Endothelial cell (in vitro differentiated cells): Measurements from ENCODE around the gene ARFGEF2. TPM values are rescaled to one million over a fixed set of nuclear protein-coding genes. Genes with fewer than 3 reads are reported as not detected.
A peak's percentile ranks its signal among the peaks of the same experiment; 100 is the strongest.

Source experiments
- DNase-seq: peaks from one replicate; pipeline ENCODE4 v3.0.0; 2021; ENCODE audit warnings: low spot score
- H3K27ac Mint-ChIP-seq: one replicate; pipeline ENCODE4 v1.8.0; 2021; ENCODE audit warnings: mixed read lengths, inconsistent platforms; ENCODE audit not compliant: unreplicated experiment
- H3K27me3 Mint-ChIP-seq: one replicate; pipeline ENCODE4 v1.8.0; 2021; ENCODE audit warnings: mild to moderate bottlenecking, moderate library complexity, mixed read lengths, inconsistent platforms; ENCODE audit not compliant: unreplicated experiment
- H3K36me3 Mint-ChIP-seq: one replicate; pipeline ENCODE4 v1.8.0; 2021; ENCODE audit warnings: mild to moderate bottlenecking, low read depth, mixed read lengths, inconsistent platforms; ENCODE audit not compliant: unreplicated experiment
- H3K4me1 Mint-ChIP-seq: one replicate; pipeline ENCODE4 v1.8.0; 2021; ENCODE audit warnings: mild to moderate bottlenecking, mixed read lengths, inconsistent platforms; ENCODE audit not compliant: unreplicated experiment
- H3K4me3 Mint-ChIP-seq: one replicate; pipeline ENCODE4 v1.8.0; 2021; ENCODE audit warnings: mild to moderate bottlenecking, mixed read lengths, inconsistent platforms; ENCODE audit not compliant: unreplicated experiment
- H3K9me3 Mint-ChIP-seq: one replicate; pipeline ENCODE4 v1.8.0; 2021; ENCODE audit warnings: mixed read lengths, inconsistent platforms; ENCODE audit not compliant: unreplicated experiment
- CTCF ChIP-seq: fragments of 200-600 bp; sonication (generic); IDR thresholded peaks from one replicate; pipeline ENCODE4 v1.5.0; 2021; ENCODE audit warnings: antibody characterized with exemption; ENCODE audit not compliant: unreplicated experiment
- long read RNA-seq: library from polyadenylated mRNA; unstranded; transcript quantifications from one replicate; pipeline ENCODE4 v2.0.0, GENCODE V29; 2020; ENCODE audit not compliant: unreplicated experiment
- total RNA-seq: library from RNA; stranded (reverse); fragmentation: NEBNext Ultra II Directional; extraction: Animal tissue kit (Norgen Biotek cat#: 25700); gene quantifications from one replicate; pipeline ENCODE4 v1.2.1, GENCODE V29; 2021; ENCODE audit not compliant: unreplicated experiment

Gene ARFGEF2
- 20.3 TPM for total RNA-seq
- long read RNA-seq, partial matches to known transcripts, result 3 of 4 reads
- long read RNA-seq, other reads (novel, unspliced or antisense), result 1 of 4 reads

GRCh38 chr20:48921168-48921882, at the start of gene ARFGEF2:
ARFGEF2 (plus strand) TSS chr20:48921711; CDS start chr20:48921890, 179 bp downstream.
- peak; percentile 18 for TF ChIP-seq CTCF
- peak; percentile 94 for DNase-seq
- Mint-ChIP-seq H3K4me1 (peaks cover 30% of the 10 kb centered on the region), H3K27ac (peak within 1 kb of the TSS; percentile 97), H3K4me3 (peak within 1 kb of the TSS; percentile 97), H3K36me3 (peaks cover 6% of the 10 kb centered on the region), H3K9me3 (no peaks in the 10 kb centered on the region), H3K27me3 (peaks cover 3% of the 10 kb centered on the region)

GRCh38 chr20:48875233-48875913, 46.1 kb upstream of the ARFGEF2 start:
- no peaks in the 10 kb centered on the region for H3K9me3 Mint-ChIP-seq
- H3K27me3 Mint-ChIP-seq, result peaks cover 4% of the 10 kb centered on the region
- H3K36me3 Mint-ChIP-seq, result no peaks in the 10 kb centered on the region
- TF ChIP-seq CTCF, result no peak
- H3K4me1 Mint-ChIP-seq, result peaks cover 9% of the 10 kb centered on the region
- DNase-seq, result no peak
- H3K4me3 Mint-ChIP-seq, result no peak overlapping the region
- H3K27ac Mint-ChIP-seq, result no peak overlapping the region

GRCh38 chr20:48875914-48876240, 45.6 kb upstream of the ARFGEF2 start:
- no peak overlapping the region for H3K4me3 Mint-ChIP-seq
- DNase-seq, result no peak
- TF ChIP-seq CTCF, result no peak
- peaks cover 9% of the 10 kb centered on the region for H3K4me1 Mint-ChIP-seq
- H3K9me3 Mint-ChIP-seq, result no peaks in the 10 kb centered on the region
- no peaks in the 10 kb centered on the region for H3K36me3 Mint-ChIP-seq
- peaks cover 4% of the 10 kb centered on the region for H3K27me3 Mint-ChIP-seq
- H3K27ac Mint-ChIP-seq, result no peak overlapping the region

- Mint-ChIP-seq H3K27ac (no peak overlapping the region), H3K36me3 (no peaks in the 10 kb centered on the region), H3K27me3 (peaks cover 4% of the 10 kb centered on the region), H3K9me3 (no peaks in the 10 kb centered on the region), H3K4me3 (no peak overlapping the region), H3K4me1 (peaks cover 9% of the 10 kb centered on the region)
- DNase-seq, result no peak
- no peak for TF ChIP-seq CTCF
These were observed 44.2 kb upstream of the ARFGEF2 start for GRCh38 chr20:48877304-48877703.
